ENCODE results near the gene PIK3AP1.

DNA sequence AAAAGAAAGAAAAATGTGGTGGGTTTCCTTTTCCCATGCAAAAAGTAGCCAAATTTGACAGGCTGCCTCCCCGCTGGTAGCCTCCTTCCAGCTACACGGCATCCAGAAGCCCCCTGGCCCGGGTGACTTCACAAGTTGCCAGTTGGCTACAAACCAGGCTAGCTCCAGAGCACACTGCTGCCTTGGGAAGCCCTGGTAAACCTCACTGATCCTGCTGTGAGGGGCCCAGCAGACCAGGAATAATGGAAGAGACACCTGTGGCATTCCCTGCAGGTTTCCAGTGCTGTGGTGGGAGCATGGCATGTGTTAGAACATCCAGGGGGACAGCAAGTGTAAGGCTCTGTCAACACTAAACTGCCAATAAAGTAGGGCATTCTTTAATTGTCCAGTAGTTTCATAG lies 77.8 kb downstream of the PIK3AP1 start:
- TF ChIP-seq POLR2AphosphoS5 (IDR thresholded peaks at IDR 0.05) (no peak), POLR2A (IDR thresholded peaks at IDR 0.05) (no peak)
- TF ChIP-seq, protein P1, sequence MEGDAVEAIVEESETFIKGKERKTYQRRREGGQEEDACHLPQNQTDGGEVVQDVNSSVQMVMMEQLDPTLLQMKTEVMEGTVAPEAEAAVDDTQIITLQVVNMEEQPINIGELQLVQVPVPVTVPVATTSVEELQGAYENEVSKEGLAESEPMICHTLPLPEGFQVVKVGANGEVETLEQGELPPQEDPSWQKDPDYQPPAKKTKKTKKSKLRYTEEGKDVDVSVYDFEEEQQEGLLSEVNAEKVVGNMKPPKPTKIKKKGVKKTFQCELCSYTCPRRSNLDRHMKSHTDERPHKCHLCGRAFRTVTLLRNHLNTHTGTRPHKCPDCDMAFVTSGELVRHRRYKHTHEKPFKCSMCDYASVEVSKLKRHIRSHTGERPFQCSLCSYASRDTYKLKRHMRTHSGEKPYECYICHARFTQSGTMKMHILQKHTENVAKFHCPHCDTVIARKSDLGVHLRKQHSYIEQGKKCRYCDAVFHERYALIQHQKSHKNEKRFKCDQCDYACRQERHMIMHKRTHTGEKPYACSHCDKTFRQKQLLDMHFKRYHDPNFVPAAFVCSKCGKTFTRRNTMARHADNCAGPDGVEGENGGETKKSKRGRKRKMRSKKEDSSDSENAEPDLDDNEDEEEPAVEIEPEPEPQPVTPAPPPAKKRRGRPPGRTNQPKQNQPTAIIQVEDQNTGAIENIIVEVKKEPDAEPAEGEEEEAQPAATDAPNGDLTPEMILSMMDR (IDR thresholded peaks at IDR 0.05 in 8 of 11, conservative IDR thresholded peaks at IDR 0.05 in 3 of 11) = no peak
